Cardiac fibroblast (primary cell): ENCODE data around the gene EEIG1.

Source experiments
- DNase-seq, 2 donors: peaks; one replicate each; pipeline versions ENCODE4 v3.0.0 to v3.0.0-alpha.2; 2010; ENCODE audit warnings: low read depth in 2 of 2
- H3K4me3 ChIP-seq, 2 donors: replicated peaks in 1 of 2; 1 replicate in 1 of 2; 2 replicates in 1 of 2; pipeline ENCODE4 v1.5.1; 2011; ENCODE audit warnings: low read depth in 2 of 2, low read length in 2 of 2, mild to moderate bottlenecking in 2 of 2, moderate library complexity in 1 of 2
- TF ChIP-seq, protein P1 (sequence below): IDR thresholded peaks from one replicate; pipeline ENCODE4 v1.5.1; 2011; ENCODE audit warnings: low read depth, mild to moderate bottlenecking, low read length, inconsistent platforms

The EEIG1 gene

DNA sequence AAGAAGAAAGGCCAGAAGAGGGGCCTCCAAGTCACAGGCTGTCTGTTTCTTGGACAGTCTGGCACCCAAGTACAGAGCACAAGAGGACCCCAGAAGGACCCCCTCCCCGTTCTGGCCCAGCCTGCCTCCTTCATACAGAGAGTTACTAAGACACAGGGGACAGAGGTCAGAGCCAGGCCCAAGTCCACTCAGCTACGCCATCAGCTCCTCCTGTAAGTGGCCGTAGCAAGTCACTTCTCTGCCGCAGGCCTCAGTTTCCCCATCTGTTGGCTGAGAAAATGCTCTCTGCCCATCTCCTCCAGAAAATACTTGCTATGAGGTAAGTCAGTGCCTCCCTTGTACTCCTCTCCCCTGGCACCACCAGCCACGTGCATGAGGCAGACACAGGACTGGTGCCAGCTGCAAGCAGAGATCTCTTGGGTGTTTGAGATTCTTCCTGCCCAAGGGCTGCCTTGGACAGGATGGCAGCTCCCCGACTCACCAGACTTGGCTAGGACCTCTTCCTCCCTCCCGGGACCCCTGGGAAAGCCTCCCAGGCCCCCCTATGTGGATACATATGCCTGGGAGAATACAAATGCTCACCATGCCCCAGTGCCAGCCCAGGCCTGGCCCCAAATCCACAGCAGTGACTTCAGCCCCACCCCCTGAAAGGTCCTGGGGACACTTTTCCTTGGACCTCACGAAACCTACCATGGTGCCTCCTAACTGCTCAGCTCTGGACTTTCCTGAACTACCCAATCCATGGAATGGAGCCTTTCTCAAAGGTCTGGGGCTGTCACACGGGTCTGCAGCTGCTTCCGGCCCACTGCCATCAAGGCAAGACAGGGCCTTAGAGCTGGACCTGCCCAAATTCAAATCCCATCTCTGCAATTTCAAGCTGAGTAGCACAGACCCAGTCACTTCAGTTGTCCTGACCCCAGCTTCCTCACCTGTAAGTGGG is 5.1 kb downstream of the EEIG1 start:
- no peak for DNase-seq
- no peak overlapping the region for H3K4me3 ChIP-seq
- TF ChIP-seq, protein P1, sequence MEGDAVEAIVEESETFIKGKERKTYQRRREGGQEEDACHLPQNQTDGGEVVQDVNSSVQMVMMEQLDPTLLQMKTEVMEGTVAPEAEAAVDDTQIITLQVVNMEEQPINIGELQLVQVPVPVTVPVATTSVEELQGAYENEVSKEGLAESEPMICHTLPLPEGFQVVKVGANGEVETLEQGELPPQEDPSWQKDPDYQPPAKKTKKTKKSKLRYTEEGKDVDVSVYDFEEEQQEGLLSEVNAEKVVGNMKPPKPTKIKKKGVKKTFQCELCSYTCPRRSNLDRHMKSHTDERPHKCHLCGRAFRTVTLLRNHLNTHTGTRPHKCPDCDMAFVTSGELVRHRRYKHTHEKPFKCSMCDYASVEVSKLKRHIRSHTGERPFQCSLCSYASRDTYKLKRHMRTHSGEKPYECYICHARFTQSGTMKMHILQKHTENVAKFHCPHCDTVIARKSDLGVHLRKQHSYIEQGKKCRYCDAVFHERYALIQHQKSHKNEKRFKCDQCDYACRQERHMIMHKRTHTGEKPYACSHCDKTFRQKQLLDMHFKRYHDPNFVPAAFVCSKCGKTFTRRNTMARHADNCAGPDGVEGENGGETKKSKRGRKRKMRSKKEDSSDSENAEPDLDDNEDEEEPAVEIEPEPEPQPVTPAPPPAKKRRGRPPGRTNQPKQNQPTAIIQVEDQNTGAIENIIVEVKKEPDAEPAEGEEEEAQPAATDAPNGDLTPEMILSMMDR: no peak

DNA sequence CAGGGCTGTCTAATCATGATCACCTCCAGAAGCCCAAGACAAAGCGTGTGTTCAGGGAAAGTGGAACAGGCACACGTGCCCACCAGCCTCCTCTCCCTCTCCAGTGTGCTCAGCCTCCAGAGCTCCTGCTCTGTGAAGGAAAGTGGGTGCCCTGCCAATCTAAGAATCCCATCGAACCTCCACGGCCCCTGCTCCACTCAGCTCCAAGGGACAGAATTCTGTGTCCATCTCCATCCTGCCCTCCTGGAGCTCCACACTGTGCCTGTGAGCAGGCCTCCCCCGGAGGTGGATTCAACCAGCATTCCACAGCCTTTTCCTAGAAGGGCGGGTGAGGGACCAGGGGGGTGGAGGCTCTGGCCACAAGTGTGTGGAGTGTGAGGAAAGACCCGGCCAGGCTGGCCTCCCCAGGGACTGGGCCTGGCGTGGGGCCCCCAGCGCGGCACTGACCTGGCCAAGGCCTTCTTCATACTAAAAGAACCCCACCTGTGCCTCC is 6.0 kb downstream of the EEIG1 start:
- TF ChIP-seq, protein P1: no peak
- DNase-seq: peak in 1 of 2 donors; percentile 56
- H3K4me3 ChIP-seq: no peak overlapping the region

DNA sequence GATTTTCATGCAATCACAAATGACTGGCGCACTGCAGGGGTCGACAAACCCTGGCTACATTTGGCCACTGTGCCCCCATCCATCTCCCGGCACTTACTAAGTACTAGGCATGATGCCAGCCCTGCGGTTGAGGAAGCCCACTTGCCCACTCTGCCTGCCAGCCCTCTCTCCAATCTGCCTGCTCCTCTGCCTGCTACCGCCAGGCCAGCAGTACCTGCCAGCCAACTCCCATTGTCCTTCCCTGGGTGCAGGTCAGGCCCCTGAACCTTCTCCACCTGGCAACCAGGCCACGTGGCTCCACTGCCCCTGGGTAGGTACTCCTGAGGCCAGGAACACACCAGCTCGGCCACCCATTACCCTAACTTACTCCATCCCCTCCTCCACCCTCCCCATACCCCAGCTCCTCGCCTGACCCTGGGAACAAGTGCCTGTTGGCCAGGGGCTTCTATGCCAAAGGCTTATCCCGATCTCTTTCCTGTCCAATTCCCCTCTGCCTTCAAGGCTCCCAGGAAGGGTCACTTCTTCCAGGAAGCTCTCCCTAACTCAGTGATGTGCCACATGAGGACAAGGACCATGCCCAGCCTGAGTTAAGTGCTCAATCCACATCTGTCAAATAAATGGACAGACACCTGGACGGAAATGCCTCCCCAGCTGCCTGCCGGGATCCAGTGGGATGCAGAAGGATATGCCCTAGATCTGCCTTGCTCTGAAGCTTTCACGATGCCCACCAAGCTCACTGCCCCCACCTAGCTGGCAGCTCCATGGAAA is 6.6 kb downstream of the EEIG1 start:
- H3K4me3 ChIP-seq: no peak overlapping the region
- no peak for DNase-seq
- TF ChIP-seq, protein P1: no peak

- no peak overlapping the region for H3K4me3 ChIP-seq
- TF ChIP-seq, protein P1: no peak
- DNase-seq: no peak
These were observed 7.4 kb downstream of the EEIG1 start for GRCh38 chr9:127973169-127974000.

GRCh38 chr9:127972236-127972871 is 8.4 kb downstream of the EEIG1 start:
- TF ChIP-seq, protein P1: no peak
- no peak overlapping the region for H3K4me3 ChIP-seq
- no peak for DNase-seq
